ENCODE results near the gene GSDMA. TPM values are rescaled to one million over a fixed set of nuclear protein-coding genes. Genes with fewer than 3 reads are reported as not detected.

The GSDMA gene
- polyA plus RNA-seq, 4 donors: 0.04 to 0.63 (median 0.54) TPM; not detected in 1

DNA sequence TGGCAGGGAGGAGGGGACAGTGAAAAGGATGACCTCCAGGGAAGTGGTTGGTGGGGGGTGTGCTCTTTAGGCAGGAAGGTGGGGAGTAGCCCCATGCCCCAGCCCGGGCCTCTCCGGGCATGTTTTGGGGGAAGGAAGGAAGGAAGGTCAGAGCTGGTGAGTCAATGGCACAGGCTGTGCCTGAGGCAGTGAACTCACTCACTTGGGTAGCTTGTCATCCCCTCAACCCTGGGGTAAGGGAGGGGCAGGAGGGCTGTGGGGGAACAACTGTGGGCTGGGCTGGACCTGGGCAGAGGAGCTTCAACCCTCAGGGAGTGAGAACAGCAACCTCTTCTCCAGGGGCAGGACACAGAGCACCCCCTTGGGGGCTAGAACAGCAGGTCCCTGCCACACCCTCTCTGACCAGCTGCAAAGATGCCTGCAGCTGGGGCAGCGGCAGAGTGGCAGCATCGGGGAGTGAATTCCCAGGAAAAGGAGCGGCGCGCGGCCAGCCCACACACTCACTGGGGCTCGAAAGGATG is 58.7 kb downstream of the GSDMA start:
- no peak for DNase-seq
- Histone ChIP-seq H3K4me3 (ENCODE audit: low read depth in 1 of 3, low read length in 3 of 3) (no peak overlapping the region), H3K27ac (ENCODE audit: low read depth in 1 of 3, low read length in 2 of 3) (peak overlapping the region in 1 of 3 donors; percentile 4), H3K36me3 (ENCODE audit: control insufficient read depth in 3 of 3, insufficient read depth in 2 of 3, low read depth in 1 of 3, low read length in 3 of 3) (peaks cover 15 to 93% (median 30%) of the 10 kb centered on the region in 3 donors), H3K4me1 (ENCODE audit: control insufficient read depth in 3 of 3, insufficient read depth in 2 of 3, low read depth in 1 of 3, low read length in 2 of 3) (peaks cover 0 to 7% (median 0%) of the 10 kb centered on the region in 3 donors), H3K9me3 (ENCODE audit: control insufficient read depth in 2 of 2, insufficient read depth in 1 of 2, low read depth in 1 of 2, low read length in 1 of 2) (no peaks in the 10 kb centered on the region), H3K27me3 (ENCODE audit: control insufficient read depth in 3 of 3, insufficient read depth in 3 of 3, low read length in 3 of 3) (no peaks in the 10 kb centered on the region)
- no peak for FAIRE-seq
- WGBS, 3 donors: 84 to 92% (median 86%) methylated on average over 9 of the region's 9 CpGs

DNA sequence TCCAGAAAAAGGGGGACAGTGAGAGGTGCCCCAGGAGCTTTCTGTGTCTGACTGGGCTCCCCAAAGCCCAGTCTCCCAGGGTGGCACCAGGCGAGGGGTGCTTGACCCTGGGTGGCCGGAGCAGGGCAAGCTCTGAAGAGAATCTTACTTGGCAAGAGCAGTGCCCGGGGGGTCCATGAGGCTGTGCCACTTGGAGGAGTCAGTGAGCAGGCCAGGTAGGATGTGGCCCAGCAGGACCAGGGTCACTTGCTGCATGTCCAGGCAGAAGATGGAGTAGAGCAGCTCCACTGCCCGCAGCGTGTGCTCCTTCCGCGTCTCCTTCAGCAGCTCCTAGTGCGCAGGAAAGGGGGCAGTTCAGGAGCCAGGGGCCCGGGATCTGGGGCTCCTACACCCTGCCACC is 59.7 kb downstream of the GSDMA start:
- peaks cover 0 to 11% (median 0%) of the 10 kb centered on the region in 3 donors for H3K4me1 ChIP-seq (ENCODE audit: control insufficient read depth in 3 of 3, insufficient read depth in 2 of 3, low read depth in 1 of 3, low read length in 2 of 3)
- no peak overlapping the region for H3K4me3 ChIP-seq (ENCODE audit: low read depth in 1 of 3, low read length in 3 of 3)
- 95 to 97% (median 96%) methylated on average over 9 of the region's 9 CpGs for WGBS, 3 donors
- no peak overlapping the region for H3K27ac ChIP-seq (ENCODE audit: low read depth in 1 of 3, low read length in 2 of 3)
- H3K27me3 ChIP-seq (ENCODE audit: control insufficient read depth in 3 of 3, insufficient read depth in 3 of 3, low read length in 3 of 3): no peaks in the 10 kb centered on the region
- DNase-seq (no peak), FAIRE-seq (no peak)
- H3K9me3 ChIP-seq (ENCODE audit: control insufficient read depth in 2 of 2, insufficient read depth in 1 of 2, low read depth in 1 of 2, low read length in 1 of 2): no peaks in the 10 kb centered on the region
- peaks cover 15 to 97% (median 30%) of the 10 kb centered on the region in 3 donors for H3K36me3 ChIP-seq (ENCODE audit: control insufficient read depth in 3 of 3, insufficient read depth in 2 of 3, low read depth in 1 of 3, low read length in 3 of 3)

DNA sequence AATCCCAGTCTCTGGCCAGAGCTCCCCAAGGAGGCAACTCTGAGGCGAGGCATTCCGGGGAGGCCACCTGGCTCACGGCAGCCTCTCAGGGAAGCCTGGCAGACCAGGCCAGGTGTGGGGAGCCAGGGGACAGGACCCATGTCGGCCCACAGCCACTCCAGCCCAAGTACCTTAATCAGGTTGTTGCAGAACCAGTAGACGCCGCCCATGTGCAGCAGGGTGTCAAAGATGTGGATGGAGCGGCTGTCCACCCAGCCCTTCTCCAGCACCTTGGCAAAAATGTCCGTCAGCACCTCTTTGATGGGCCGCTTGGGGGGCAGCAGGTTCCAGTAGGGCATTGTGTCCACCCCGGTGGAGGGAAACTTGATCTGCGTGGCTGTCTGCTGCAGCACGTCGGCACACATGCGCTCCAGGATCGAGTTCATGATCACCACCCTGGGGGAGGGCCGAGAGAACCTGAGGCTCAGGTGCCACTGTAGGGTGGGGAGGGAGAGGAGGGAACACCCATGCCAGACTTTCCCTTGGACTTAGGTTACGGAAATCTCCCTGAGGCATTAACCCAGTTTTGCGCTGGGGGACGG is 60.2 kb downstream of the GSDMA start:
- H3K36me3 ChIP-seq (ENCODE audit: control insufficient read depth in 3 of 3, insufficient read depth in 2 of 3, low read depth in 1 of 3, low read length in 3 of 3): peaks cover 15 to 95% (median 30%) of the 10 kb centered on the region in 3 donors
- DNase-seq (no peak), FAIRE-seq (no peak)
- 87 to 91% (median 89%) methylated on average over 19 of the region's 19 CpGs for WGBS, 3 donors
- no peak overlapping the region for H3K27ac ChIP-seq (ENCODE audit: low read depth in 1 of 3, low read length in 2 of 3)
- no peak overlapping the region for H3K4me3 ChIP-seq (ENCODE audit: low read depth in 1 of 3, low read length in 3 of 3)
- H3K9me3 ChIP-seq (ENCODE audit: control insufficient read depth in 2 of 2, insufficient read depth in 1 of 2, low read depth in 1 of 2, low read length in 1 of 2): no peaks in the 10 kb centered on the region
- H3K27me3 ChIP-seq (ENCODE audit: control insufficient read depth in 3 of 3, insufficient read depth in 3 of 3, low read length in 3 of 3): no peaks in the 10 kb centered on the region
- H3K4me1 ChIP-seq (ENCODE audit: control insufficient read depth in 3 of 3, insufficient read depth in 2 of 3, low read depth in 1 of 3, low read length in 2 of 3): peaks cover 0 to 11% (median 0%) of the 10 kb centered on the region in 3 donors

DNA sequence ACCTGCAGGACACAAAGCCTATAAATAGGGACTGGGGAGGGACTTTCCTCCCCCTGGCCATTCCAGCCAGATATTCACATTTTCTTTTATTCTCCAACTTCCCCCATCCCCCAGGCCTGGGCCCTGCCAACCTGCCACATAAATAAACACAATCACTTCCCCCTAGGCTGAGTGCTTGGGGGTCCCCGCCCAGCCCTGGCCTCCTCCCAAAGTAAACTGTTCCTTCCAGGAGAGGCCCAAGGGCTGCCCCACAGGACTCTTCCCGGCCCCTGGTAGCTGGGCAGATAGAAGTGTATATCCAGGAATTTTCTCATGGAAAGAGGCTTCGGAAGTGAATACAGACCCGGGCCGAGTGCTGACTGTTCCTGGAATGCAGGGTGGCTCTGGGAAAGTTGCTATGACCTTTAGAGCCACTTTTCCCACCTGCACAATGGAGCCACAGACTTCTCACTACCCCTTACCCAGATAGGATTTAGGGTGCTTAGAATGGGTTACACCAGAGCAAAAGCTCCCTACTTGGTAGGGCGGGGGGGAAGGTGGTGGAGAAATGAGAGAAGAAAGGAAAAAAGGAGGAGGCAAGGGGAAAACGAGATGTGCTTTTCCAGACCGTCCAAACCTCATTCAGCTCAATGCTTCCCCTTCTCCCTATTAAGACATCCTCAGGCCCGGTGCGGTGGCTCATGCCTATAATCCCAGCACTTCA is 60.9 kb downstream of the GSDMA start:
- Histone ChIP-seq H3K27me3 (ENCODE audit: control insufficient read depth in 3 of 3, insufficient read depth in 3 of 3, low read length in 3 of 3) (no peaks in the 10 kb centered on the region), H3K9me3 (ENCODE audit: control insufficient read depth in 2 of 2, insufficient read depth in 1 of 2, low read depth in 1 of 2, low read length in 1 of 2) (no peaks in the 10 kb centered on the region), H3K4me3 (ENCODE audit: low read depth in 1 of 3, low read length in 3 of 3) (no peak overlapping the region), H3K36me3 (ENCODE audit: control insufficient read depth in 3 of 3, insufficient read depth in 2 of 3, low read depth in 1 of 3, low read length in 3 of 3) (peaks cover 15 to 95% (median 34%) of the 10 kb centered on the region in 3 donors), H3K27ac (ENCODE audit: low read depth in 1 of 3, low read length in 2 of 3) (no peak overlapping the region), H3K4me1 (ENCODE audit: control insufficient read depth in 3 of 3, insufficient read depth in 2 of 3, low read depth in 1 of 3, low read length in 2 of 3) (peaks cover 0 to 11% (median 0%) of the 10 kb centered on the region in 3 donors)
- WGBS, 3 donors: 65 to 82% (median 76%) methylated on average over 10 of the region's 10 CpGs
- FAIRE-seq (no peak), DNase-seq (no peak)

DNA sequence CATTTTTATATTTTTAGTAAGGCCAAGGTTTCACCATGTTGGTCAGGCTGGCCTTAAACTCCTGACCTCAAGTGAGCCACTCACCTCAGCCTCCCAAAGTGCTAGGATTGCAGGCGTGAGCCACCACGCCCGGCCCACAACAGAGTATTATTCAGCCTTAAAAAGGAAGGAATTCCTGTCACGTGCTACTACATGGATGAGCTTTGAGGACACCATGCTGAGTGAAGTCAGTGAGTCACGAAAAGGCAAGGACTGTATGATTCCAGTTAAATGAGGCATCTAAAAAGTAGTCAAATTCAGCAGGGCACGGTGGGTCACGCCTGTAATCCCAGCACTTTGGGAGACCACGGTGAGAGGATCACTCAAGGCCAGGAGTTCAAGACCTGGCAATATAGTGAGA is 62.1 kb downstream of the GSDMA start:
- peaks cover 12 to 95% (median 32%) of the 10 kb centered on the region in 3 donors for H3K36me3 ChIP-seq (ENCODE audit: control insufficient read depth in 3 of 3, insufficient read depth in 2 of 3, low read depth in 1 of 3, low read length in 3 of 3)
- H3K4me1 ChIP-seq (ENCODE audit: control insufficient read depth in 3 of 3, insufficient read depth in 2 of 3, low read depth in 1 of 3, low read length in 2 of 3): peaks cover 0 to 11% (median 0%) of the 10 kb centered on the region in 3 donors
- no peak overlapping the region for H3K4me3 ChIP-seq (ENCODE audit: low read depth in 1 of 3, low read length in 3 of 3)
- H3K27ac ChIP-seq (ENCODE audit: low read depth in 1 of 3, low read length in 2 of 3): no peak overlapping the region
- 88 to 96% (median 93%) methylated on average over 8 of the region's 8 CpGs for WGBS, 3 donors
- no peaks in the 10 kb centered on the region for H3K27me3 ChIP-seq (ENCODE audit: control insufficient read depth in 3 of 3, insufficient read depth in 3 of 3, low read length in 3 of 3)
- H3K9me3 ChIP-seq (ENCODE audit: control insufficient read depth in 2 of 2, insufficient read depth in 1 of 2, low read depth in 1 of 2, low read length in 1 of 2): no peaks in the 10 kb centered on the region
- no peak for DNase-seq
- FAIRE-seq: no peak

DNA sequence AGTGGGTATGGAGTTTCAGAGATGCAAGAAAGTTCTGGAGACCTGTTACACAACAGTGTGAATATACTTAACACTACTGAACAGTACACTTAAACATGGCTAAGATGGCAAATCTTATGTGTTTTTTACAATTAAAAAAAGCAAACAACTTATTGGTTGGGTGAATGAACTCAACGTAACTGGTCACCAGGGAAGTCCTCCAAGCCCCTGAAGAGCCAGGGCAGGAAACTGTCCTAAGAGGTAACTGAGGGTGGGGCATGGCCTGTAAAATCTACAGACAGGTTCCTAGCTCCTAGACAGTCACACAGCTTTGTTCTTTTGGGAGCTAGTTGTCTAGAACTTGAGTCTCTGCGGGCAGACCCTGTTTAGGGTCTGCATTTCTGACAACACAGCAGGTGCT is 62.8 kb downstream of the GSDMA start:
- DNase-seq (no peak), FAIRE-seq (no peak)
- H3K4me3 ChIP-seq (ENCODE audit: low read depth in 1 of 3, low read length in 3 of 3): no peak overlapping the region
- H3K4me1 ChIP-seq (ENCODE audit: control insufficient read depth in 3 of 3, insufficient read depth in 2 of 3, low read depth in 1 of 3, low read length in 2 of 3): peaks cover 0 to 11% (median 0%) of the 10 kb centered on the region in 3 donors
- H3K36me3 ChIP-seq (ENCODE audit: control insufficient read depth in 3 of 3, insufficient read depth in 2 of 3, low read depth in 1 of 3, low read length in 3 of 3): peaks cover 9 to 95% (median 29%) of the 10 kb centered on the region in 3 donors
- H3K27ac ChIP-seq (ENCODE audit: low read depth in 1 of 3, low read length in 2 of 3): no peak overlapping the region
- no peaks in the 10 kb centered on the region for H3K9me3 ChIP-seq (ENCODE audit: control insufficient read depth in 2 of 2, insufficient read depth in 1 of 2, low read depth in 1 of 2, low read length in 1 of 2)
- no peaks in the 10 kb centered on the region for H3K27me3 ChIP-seq (ENCODE audit: control insufficient read depth in 3 of 3, insufficient read depth in 3 of 3, low read length in 3 of 3)
- WGBS, 3 donors: 86 to 94% (median 86%) methylated on average over 2 of the region's 2 CpGs

DNA sequence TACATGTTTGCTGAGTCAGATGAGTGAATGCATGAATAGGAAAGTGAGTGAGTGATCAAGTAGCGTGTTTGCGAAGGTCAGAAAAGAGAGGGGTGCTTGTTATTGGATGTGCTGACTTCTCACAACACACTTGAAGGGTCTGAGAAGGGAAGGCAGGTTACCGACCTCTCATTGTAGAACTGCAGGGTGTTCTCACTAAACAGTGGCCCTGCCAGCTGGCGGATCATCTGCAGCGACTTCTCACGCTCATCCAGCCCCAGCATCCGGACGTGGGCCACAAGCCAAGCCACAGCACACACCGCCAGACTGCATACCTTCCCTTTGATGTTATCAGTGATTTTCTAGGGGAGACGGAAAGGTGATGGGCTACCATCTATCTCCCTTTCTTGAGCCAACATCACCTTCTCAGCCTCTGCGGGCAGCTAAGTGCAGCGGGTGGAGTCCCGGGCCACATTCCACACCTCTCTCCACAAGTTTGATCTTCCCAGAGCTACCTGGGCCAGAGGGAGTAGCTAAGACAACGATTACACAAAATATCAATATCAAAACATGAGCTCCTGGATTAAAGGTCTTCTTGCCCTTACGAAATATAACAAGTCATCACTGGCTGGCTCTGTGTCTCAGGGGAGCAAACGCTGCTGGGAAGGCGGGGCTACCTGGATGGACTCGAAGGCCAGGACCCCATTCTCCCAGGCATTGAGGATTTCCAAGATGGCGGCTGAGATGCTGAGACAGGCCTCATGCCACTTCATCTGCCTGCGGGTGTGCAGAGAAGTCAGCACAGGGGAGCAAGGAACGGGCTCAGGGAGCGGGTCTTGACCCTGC is 63.4 kb downstream of the GSDMA start:
- 77 to 83% (median 77%) methylated on average over 22 of the region's 22 CpGs for WGBS, 3 donors
- Histone ChIP-seq H3K4me3 (ENCODE audit: low read depth in 1 of 3, low read length in 3 of 3) (no peak overlapping the region), H3K27me3 (ENCODE audit: control insufficient read depth in 3 of 3, insufficient read depth in 3 of 3, low read length in 3 of 3) (no peaks in the 10 kb centered on the region), H3K4me1 (ENCODE audit: control insufficient read depth in 3 of 3, insufficient read depth in 2 of 3, low read depth in 1 of 3, low read length in 2 of 3) (peaks cover 0 to 11% (median 0%) of the 10 kb centered on the region in 3 donors), H3K36me3 (ENCODE audit: control insufficient read depth in 3 of 3, insufficient read depth in 2 of 3, low read depth in 1 of 3, low read length in 3 of 3) (peaks cover 9 to 95% (median 29%) of the 10 kb centered on the region in 3 donors), H3K9me3 (ENCODE audit: control insufficient read depth in 2 of 2, insufficient read depth in 1 of 2, low read depth in 1 of 2, low read length in 1 of 2) (no peaks in the 10 kb centered on the region), H3K27ac (ENCODE audit: low read depth in 1 of 3, low read length in 2 of 3) (no peak overlapping the region)
- DNase-seq (no peak), FAIRE-seq (no peak)

Data from small intestine (tissue), 7 donors.